IgD-negative memory B cell (primary cell): Measurements from ENCODE around the gene DAG1. TPM values are rescaled to one million over a fixed set of nuclear protein-coding genes. Genes with fewer than 3 reads are reported as not detected.

Experiments
- H3K27ac Mint-ChIP-seq, 3 donors: one replicate each; pipeline ENCODE4 v1.8.0; 2020 to 2022; ENCODE audit warnings: mild to moderate bottlenecking in 3 of 3, mixed read lengths in 3 of 3, moderate library complexity in 1 of 3
- H3K27me3 Mint-ChIP-seq: one replicate; pipeline ENCODE4 v1.8.0; 2021; ENCODE audit warnings: mixed read lengths
- H3K36me3 Mint-ChIP-seq: one replicate; pipeline ENCODE4 v1.8.0; 2020; ENCODE audit warnings: mild to moderate bottlenecking, mixed read lengths
- H3K4me1 Mint-ChIP-seq, 3 donors: one replicate each; pipeline ENCODE4 v1.8.0; 2020 to 2022; ENCODE audit warnings: mixed read lengths in 3 of 3, mild to moderate bottlenecking in 1 of 3
- H3K4me3 Mint-ChIP-seq, 4 donors: one replicate each; pipeline ENCODE4 v1.8.0; 2020 to 2022; ENCODE audit warnings: mild to moderate bottlenecking in 4 of 4, mixed read lengths in 4 of 4, moderate library complexity in 3 of 4
- H3K9me3 Mint-ChIP-seq, 3 donors: one replicate each; pipeline ENCODE4 v1.8.0; 2020 to 2021; ENCODE audit warnings: mixed read lengths in 3 of 3, mild to moderate bottlenecking in 1 of 3
- polyA plus RNA-seq: library from polyadenylated mRNA; unstranded; fragments of 300-500 nt; fragmentation: Illumina TruSeq; gene quantifications from one replicate; pipeline ENCODE4 v1.2.3, GENCODE V29; 2021

Gene DAG1
- polyA plus RNA-seq, 1 donor from 2014 or later = 8.9 TPM

DNA sequence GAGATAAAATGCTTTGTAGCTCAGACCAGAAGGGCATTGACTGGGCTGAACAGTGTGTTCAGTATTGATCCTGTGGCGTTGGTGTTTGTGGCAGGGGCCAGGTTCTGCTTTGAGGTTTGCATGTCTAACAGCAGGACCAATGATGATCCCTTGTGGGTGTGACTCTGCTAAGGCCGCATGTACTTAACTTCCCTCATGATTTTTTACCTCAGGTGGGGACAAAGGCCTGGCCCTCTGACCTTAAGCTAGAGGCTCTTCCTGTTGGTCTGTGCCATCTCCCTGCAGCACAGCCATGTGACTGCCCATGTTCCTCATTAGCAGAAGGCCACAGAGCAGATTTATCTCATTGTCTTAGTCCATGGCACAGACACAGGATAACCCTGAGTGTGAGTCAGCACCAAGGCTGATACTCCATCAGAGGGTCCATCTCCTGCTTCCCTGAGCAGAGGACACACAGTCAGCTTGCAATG lies 49.9 kb downstream of the DAG1 start:
- Mint-ChIP-seq H3K27ac (no peak overlapping the region), H3K27me3 (no peaks in the 10 kb centered on the region), H3K36me3 (peaks cover 4% of the 10 kb centered on the region), H3K4me1 (peaks cover 0 to 7% (median 6%) of the 10 kb centered on the region in 3 donors), H3K9me3 (no peaks in the 10 kb centered on the region), H3K4me3 (no peak overlapping the region)

- no peak overlapping the region for H3K4me3 Mint-ChIP-seq
- no peaks in the 10 kb centered on the region for H3K9me3 Mint-ChIP-seq
- peaks cover 4% of the 10 kb centered on the region for H3K36me3 Mint-ChIP-seq
- H3K27me3 Mint-ChIP-seq = no peaks in the 10 kb centered on the region
- peaks cover 3 to 9% (median 4%) of the 10 kb centered on the region in 3 donors for H3K4me1 Mint-ChIP-seq
- H3K27ac Mint-ChIP-seq = no peak overlapping the region
Observed at GRCh38 chr3:49523756-49524747, 54.0 kb downstream of the DAG1 start.

- Mint-ChIP-seq H3K4me3 (no peak overlapping the region), H3K27me3 (no peaks in the 10 kb centered on the region), H3K36me3 (no peaks in the 10 kb centered on the region), H3K27ac (peak overlapping the region in 2 of 3 donors; percentile 39 to 82), H3K4me1 (peaks cover 0 to 3% (median 2%) of the 10 kb centered on the region in 3 donors), H3K9me3 (no peaks in the 10 kb centered on the region)
Observed at GRCh38 chr3:49529567-49529966, 59.5 kb downstream of the DAG1 start.

GRCh38 chr3:49530231-49530630 lies 60.2 kb downstream of the DAG1 start:
- Mint-ChIP-seq H3K27ac (no peak overlapping the region), H3K27me3 (no peaks in the 10 kb centered on the region), H3K36me3 (no peaks in the 10 kb centered on the region), H3K9me3 (no peaks in the 10 kb centered on the region), H3K4me1 (peaks cover 0 to 3% (median 2%) of the 10 kb centered on the region in 3 donors), H3K4me3 (peak overlapping the region in 1 of 4 donors; percentile 45)

- no peaks in the 10 kb centered on the region for H3K9me3 Mint-ChIP-seq
- H3K4me1 Mint-ChIP-seq = peaks cover 0 to 3% (median 2%) of the 10 kb centered on the region in 3 donors
- H3K27ac Mint-ChIP-seq = no peak overlapping the region
- no peak overlapping the region for H3K4me3 Mint-ChIP-seq
- no peaks in the 10 kb centered on the region for H3K27me3 Mint-ChIP-seq
- no peaks in the 10 kb centered on the region for H3K36me3 Mint-ChIP-seq
Observed at GRCh38 chr3:49530701-49531100, 60.6 kb downstream of the DAG1 start.

DNA sequence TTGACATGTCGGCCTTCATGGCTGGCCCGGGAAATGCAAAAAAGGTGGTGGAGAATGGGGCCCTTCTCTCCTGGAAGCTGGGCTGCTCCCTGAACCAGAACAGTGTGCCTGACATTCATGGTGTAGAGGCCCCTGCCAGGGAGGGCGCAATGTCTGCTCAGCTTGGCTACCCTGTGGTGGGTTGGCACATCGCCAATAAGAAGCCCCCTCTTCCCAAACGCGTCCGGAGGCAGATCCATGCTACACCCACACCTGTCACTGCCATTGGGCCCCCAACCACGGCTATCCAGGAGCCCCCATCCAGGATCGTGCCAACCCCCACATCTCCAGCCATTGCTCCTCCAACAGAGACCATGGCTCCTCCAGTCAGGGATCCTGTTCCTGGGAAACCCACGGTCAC lies 61.2 kb downstream of the DAG1 start:
- peaks cover 0 to 3% (median 0%) of the 10 kb centered on the region in 3 donors for H3K4me1 Mint-ChIP-seq
- H3K9me3 Mint-ChIP-seq = no peaks in the 10 kb centered on the region
- H3K4me3 Mint-ChIP-seq = no peak overlapping the region
- no peaks in the 10 kb centered on the region for H3K27me3 Mint-ChIP-seq
- H3K36me3 Mint-ChIP-seq = no peaks in the 10 kb centered on the region
- no peak overlapping the region for H3K27ac Mint-ChIP-seq

GRCh38 chr3:49531715-49532114 lies 61.6 kb downstream of the DAG1 start:
- Mint-ChIP-seq H3K4me1 (peaks cover 0 to 2% (median 0%) of the 10 kb centered on the region in 3 donors), H3K9me3 (no peaks in the 10 kb centered on the region)

GRCh38 chr3:49533031-49533430 lies 63.0 kb downstream of the DAG1 start:
- Mint-ChIP-seq H3K27ac (no peak overlapping the region), H3K9me3 (no peaks in the 10 kb centered on the region), H3K27me3 (no peaks in the 10 kb centered on the region), H3K36me3 (no peaks in the 10 kb centered on the region), H3K4me3 (no peak overlapping the region), H3K4me1 (no peaks in the 10 kb centered on the region)

More at GRCh38 chr3:49531715-49532114, 61.6 kb downstream of the DAG1 start:
- Mint-ChIP-seq H3K27me3 (no peaks in the 10 kb centered on the region), H3K4me3 (no peak overlapping the region), H3K27ac (peak overlapping the region in 1 of 3 donors; percentile 47), H3K36me3 (no peaks in the 10 kb centered on the region)

DNA sequence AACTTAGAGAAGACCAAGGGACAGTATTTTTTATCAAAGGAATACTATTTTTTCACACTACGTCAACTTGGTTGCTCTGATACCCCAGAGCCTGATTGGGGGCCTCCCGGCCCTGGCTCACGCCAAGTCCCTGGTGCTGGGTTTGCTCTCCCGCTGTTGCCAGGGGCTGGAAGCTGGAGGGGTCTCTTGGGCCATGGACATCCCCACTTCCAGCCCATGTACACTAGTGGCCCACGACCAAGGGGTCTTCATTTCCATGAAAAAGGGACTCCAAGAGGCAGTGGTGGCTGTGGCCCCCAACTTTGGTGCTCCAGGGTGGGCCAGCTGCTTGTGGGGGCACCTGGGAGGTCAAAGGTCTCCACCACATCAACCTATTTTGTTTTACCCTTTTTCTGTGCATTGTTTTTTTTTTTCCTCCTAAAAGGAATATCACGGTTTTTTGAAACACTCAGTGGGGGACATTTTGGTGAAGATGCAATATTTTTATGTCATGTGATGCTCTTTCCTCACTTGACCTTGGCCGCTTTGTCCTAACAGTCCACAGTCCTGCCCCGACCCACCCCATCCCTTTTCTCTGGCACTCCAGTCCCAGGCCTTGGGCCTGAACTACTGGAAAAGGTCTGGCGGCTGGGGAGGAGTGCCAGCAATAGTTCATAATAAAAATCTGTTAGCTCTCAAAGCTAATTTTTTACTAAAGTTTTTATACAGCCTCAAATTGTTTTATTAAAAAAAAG lies 63.9 kb downstream of the DAG1 start:
- H3K9me3 Mint-ChIP-seq = no peaks in the 10 kb centered on the region
- no peaks in the 10 kb centered on the region for H3K36me3 Mint-ChIP-seq
- H3K27ac Mint-ChIP-seq = no peak overlapping the region
- no peaks in the 10 kb centered on the region for H3K27me3 Mint-ChIP-seq
- no peaks in the 10 kb centered on the region for H3K4me1 Mint-ChIP-seq
- no peak overlapping the region for H3K4me3 Mint-ChIP-seq

DNA sequence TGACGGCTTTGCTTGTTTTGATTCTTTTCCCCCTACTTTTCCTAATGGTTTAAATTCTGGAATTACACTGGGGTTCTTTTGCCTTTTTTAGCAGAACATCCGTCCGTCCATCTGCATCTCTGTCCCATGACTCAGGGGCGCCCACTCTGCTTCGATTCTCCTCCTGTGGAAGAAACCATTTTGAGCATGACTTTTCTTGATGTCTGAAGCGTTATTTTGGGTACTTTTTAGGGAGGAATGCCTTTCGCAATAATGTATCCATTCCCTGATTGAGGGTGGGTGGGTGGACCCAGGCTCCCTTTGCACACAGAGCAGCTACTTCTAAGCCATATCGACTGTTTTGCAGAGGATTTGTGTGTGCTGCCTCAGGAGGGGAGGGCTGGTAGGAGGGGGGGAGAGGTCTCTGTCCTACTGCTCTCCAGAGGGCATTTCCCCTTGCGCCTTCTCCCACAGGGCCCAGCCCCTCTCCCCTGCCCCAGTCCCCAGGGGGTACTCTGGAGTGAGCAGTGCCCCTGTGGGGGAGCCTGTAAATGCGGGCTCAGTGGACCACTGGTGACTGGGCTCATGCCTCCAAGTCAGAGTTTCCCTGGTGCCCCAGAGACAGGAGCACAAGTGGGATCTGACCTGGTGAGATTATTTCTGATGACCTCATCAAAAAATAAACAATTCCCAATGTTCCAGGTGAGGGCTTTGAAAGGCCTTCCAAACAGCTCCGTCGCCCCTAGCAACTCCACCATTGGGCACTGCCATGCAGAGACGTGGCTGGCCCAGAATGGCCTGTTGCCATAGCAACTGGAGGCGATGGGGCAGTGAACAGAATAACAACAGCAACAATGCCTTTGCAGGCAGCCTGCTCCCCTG lies 64.7 kb downstream of the DAG1 start:
- no peaks in the 10 kb centered on the region for H3K9me3 Mint-ChIP-seq
- H3K27ac Mint-ChIP-seq = no peak overlapping the region
- peaks cover 0 to 6% (median 0%) of the 10 kb centered on the region in 3 donors for H3K4me1 Mint-ChIP-seq
- no peaks in the 10 kb centered on the region for H3K36me3 Mint-ChIP-seq
- H3K4me3 Mint-ChIP-seq = no peak overlapping the region
- H3K27me3 Mint-ChIP-seq = no peaks in the 10 kb centered on the region

- no peaks in the 10 kb centered on the region for H3K36me3 Mint-ChIP-seq
- H3K27ac Mint-ChIP-seq = no peak overlapping the region
- H3K27me3 Mint-ChIP-seq = no peaks in the 10 kb centered on the region
- H3K4me3 Mint-ChIP-seq = no peak overlapping the region
- H3K9me3 Mint-ChIP-seq = no peaks in the 10 kb centered on the region
- peaks cover 2 to 6% (median 3%) of the 10 kb centered on the region in 3 donors for H3K4me1 Mint-ChIP-seq
Observed at GRCh38 chr3:49535971-49536874, 66.2 kb downstream of the DAG1 start.

GRCh38 chr3:49536875-49537533 lies 66.9 kb downstream of the DAG1 start:
- no peaks in the 10 kb centered on the region for H3K36me3 Mint-ChIP-seq
- no peak overlapping the region for H3K27ac Mint-ChIP-seq
- H3K27me3 Mint-ChIP-seq = no peaks in the 10 kb centered on the region
- no peak overlapping the region for H3K4me3 Mint-ChIP-seq
- peaks cover 2 to 6% (median 3%) of the 10 kb centered on the region in 3 donors for H3K4me1 Mint-ChIP-seq
- no peaks in the 10 kb centered on the region for H3K9me3 Mint-ChIP-seq
